GM18870 (cell line): ENCODE data around the gene EIF1.

Experiments
- ATAC-seq: cut with Tn5 transposase; IDR thresholded peaks from one replicate; pipeline ENCODE4 v1.9.1; 2021; ENCODE audit warnings: moderate library complexity; ENCODE audit not compliant: unreplicated experiment

Gene EIF1

DNA sequence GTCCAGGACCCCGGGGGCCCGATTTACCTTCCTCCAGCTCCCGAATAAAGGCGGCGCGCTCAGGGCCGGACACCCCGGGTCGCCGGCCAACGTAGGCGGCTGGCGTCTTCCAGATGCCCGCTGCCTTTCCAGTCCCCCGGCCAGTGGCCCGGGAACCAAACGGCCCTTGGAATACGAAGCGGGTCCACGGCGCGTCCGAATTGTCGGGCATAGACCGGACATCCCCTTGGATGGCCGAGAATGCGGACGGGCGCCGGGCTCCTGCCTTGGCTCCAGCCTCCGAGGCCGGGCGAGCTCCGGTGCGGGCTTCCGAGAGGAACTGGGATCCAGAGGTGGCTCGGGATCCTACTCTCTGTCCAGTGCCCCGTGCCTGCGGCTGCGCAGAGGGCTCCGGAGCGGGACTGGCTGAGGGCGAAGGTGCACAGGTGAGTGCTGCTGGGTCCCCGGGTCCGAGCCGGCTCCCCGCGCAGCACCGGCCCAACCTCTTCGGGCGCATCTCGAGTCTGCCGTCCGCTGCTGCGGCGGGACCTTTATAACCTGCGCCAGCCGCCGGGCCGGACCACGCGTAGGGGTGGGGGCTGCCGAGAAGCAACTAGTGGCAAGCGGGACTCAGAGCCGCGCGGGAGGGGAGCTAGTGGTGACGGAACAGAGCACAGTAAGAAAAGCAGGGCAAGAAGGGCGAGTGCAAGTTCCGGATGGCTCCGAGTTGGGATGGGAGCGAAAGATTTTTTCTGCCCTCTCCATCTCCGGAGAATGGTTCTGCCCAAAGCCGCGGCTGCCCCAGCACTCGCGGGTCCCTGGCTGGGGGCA lies 45.7 kb downstream of the EIF1 start, which contains the start of gene HAP1:
Gene HAP1 (minus strand): TSS at position 505 of the 810 bp plus-strand sequence. CDS start 9 bp downstream, at position 496.
- no peak for ATAC-seq

DNA sequence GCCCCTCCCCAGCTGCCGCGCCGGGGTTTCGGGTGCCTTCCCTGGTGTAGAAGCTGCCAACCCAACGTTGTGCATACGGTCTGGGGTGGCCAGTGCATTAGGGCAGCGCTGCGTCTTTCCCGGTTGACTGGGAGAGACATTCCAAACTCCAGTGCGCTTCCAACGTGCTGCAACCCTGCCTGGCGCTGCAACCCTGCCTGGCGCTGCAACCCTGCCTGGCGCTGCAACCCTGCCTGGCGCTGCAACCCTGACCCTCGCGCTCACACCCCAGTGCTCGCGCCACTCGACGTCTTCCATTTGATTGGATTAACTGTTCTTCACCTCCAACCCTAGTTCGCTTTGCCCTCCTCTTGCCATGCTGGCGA lies 46.2 kb downstream of the EIF1 start:
- no peak for ATAC-seq

DNA sequence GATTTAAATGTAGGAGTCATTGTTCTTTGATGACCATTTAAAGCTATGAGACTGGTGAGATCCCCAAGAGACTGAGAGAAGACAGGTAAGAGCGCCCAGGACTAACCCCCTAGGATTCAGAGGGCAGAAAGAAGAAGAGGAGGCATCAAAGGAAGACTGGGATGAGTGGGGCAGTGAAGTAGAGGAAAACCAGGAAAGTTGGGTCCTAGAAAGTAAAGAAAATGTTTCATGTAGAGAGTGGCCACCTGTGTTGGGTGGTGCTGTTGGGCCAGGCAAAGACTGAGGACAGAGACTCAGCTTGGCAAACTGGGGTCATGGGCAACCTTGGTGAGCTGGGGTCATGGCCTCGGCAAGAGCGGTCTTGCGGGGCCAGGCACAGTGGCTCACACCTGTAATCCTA lies 47.1 kb downstream of the EIF1 start:
- ATAC-seq: no peak

DNA sequence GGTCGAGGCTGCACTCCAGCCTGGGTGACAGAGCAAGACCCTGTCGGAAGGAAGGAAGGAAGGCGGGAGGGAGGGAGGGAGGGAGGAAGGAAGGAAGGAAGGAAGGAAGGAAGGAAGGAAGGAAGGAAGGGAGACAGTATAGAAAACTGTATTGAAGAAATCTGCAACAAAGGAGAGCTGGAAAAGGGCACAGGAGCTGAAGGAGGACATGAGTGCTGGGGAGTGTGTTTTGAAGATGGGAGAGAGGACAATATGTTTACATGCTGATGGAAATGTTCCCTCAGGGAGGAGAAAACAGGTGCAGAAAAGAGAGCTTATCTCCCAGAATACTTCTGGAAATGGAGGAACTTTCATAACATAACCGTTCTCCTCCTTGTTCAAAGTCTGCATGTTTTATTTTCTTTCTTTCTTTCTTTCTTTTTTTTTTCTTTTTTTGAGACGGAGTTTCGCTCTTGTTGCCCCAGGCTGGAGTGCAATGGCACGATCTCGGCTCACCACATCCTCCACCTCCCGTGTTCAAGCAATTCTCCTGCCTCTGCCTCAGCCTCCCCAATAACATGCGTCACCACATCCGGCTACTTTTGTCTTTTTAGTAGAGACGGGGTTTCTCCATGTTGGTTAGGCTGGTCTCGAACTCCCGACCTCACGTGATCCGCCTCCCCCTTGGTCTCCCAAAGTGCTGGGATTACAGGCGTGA lies 48.4 kb downstream of the EIF1 start:
- ATAC-seq: no peak

DNA sequence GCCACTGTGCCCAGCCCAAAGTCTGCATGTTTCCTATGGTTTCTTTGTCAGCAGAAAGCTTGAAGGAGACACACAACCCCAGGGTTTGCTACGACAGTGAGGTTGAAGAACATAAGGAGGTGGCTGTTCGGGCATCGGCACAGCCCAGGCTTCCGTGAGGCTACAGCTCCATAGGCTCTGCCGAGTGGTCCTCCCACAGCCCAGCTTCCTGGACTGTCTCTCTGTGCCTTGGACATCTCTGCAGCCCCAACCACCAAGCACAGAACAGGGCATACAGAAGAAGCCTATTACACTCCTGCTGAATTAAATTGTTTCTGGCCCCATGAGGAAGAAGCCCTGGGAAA lies 49.0 kb downstream of the EIF1 start:
- ATAC-seq: no peak

DNA sequence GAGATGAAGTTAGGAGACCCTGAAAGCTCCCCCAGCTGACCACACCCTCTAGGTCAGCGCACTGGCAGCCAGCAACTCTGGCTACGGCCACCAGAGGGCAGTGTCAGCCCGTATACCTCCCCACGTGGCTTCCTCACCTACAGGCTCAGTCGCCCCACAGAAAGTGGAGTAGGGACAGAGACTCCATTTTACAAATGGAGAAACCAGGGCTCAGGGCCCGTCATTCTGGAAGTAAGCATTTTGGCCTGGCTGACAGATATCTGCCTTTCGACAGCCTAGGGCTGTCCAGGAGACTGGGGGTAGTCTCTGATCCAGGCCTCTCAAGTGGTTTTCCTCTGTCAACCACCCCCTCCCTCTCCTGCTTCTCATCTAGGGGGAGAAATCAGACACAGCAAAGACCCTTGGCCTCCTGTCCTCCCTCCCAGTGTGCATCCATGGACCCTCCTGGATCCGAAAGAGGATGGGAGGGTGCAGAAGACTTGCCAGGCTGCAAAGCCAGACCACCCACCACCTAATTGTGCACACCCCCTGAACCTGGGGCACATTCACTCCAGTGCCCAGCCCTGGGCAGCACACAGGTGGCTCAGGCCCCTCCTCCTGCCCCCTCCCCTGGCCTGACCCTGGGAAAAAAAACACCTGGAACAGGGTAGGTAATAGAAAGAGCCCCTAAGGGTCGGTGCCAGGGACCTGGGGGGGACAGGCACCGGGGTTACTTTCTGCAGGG lies 49.6 kb downstream of the EIF1 start:
- ATAC-seq: no peak

DNA sequence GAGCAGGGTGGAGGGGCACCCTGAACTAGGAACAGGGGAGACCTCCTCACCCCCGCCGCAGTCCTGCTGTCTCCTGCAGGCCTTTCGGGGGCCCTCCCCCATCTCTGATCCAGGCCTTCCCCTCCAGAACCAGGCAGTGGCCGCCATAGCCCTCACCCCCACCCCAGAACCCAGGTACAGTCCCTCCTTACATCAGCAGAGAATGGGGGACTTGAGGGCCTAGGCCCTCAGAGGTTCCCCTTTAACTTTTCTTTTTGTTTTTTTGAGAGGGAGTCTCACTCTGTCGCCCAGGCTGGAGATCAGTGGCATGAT lies 50.1 kb downstream of the EIF1 start:
- ATAC-seq: no peak

DNA sequence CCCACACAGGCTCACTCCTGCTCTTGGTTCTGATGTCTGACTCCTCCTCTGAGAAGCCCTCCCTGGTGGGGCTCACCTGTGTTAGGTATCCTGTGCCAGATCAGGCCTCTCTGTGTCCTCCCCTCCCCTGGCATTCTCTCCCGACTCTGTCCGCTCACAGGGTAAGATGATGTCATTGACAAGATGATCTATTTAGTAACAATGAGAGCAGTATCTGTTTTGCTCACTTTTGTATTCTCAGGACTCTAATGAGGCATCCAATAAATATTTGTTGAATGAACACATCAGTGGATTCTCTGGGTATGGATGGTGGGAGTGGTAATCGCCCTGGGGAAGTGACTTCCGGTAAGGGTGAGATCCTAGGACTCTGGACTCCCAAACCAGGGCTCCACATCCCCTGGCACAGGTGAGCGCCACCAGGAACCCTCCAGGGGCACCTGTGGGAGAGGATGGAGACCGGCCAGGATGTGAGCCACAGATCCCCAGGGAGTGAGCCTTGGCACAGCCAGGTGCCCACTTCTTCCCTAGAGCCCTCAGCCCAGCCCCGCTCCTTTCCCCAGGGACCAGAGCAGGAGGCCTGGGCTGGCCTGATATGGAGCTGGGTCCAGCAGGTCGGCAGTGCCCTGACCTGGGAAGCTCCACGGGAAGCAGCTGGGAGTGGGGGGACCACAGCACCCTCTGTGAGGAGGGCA lies 51.1 kb downstream of the EIF1 start:
- no peak for ATAC-seq

DNA sequence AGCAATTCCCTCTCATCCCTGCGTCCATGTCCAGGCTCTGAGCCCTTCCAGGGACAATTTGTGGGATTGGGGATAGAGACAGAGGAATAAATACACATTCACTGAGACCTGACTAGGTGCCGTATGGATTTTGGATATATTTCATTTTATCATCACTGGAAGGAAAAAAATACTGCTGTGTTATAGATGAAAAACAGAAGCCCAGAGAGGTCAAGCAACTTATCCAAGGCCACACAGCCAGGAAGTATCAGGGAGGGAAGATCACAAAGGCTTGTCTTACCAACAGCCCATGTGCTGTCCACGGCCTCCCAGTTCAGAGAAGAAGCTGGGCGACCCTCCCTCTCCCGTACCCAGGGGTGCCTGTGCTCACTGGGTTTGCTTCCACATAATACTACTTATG lies 51.8 kb downstream of the EIF1 start:
- no peak for ATAC-seq

DNA sequence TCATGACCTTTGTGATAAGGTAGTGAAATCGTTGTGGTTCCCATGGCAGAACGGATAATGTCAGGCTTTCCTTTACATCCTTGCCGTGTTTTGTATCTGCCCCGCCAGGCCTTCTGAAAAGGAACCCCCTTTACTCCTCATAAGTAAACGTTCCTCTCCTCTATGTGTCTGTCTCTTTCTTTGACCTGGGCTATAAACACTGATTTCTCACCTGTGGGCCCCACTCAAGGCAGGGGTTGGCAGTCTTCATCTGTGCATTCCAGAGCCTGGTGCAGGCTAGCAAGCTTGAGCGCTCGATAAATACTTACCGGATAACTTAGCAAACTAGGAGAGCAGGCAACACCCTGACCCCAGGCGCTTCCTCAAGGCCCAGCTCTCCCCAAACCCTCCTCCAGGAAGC lies 53.0 kb downstream of the EIF1 start:
- ATAC-seq: no peak
